Vagina (tissue), 2 donors: ENCODE measurements around the gene ASPA.

Source experiments
- CTCF ChIP-seq, 3 experiments: fragments of 450-650 bp in 2 of 3; fragments of 200-600 bp in 1 of 3; sonication (generic) in 1 of 3; IDR thresholded peaks; one replicate each; pipeline ENCODE4 v1.5.1; 2017 to 2019; ENCODE audit warnings: antibody characterized with exemption in 3 of 3, mild to moderate bottlenecking in 2 of 3, moderate library complexity in 2 of 3
- POLR2A ChIP-seq, 2 donors: fragments of 450-650 bp; IDR thresholded peaks; one replicate each; pipeline ENCODE4 v1.6.1; 2017; ENCODE audit warnings: antibody characterized with exemption in 2 of 2, mild to moderate bottlenecking in 2 of 2, moderate library complexity in 2 of 2

- TF ChIP-seq POLR2A (IDR thresholded peaks at IDR 0.05) (no peak), CTCF (IDR thresholded peaks at IDR 0.05) (no peak)
Observed at GRCh38 chr17:3545151-3545550, 69.4 kb downstream of the ASPA start.
